GM12865 (cell line): ENCODE measurements around the gene MB21D2.

Experiments
- DNase-seq: peaks from one replicate; pipeline ENCODE4 v3.0.0; 2010; ENCODE audit warnings: low read depth
- H3K4me3 ChIP-seq: 2 replicates; pipeline ENCODE4 v1.5.1; 2011; ENCODE audit warnings: mild to moderate bottlenecking, low read depth, low read length, control low read depth
- TF ChIP-seq, protein P1 (sequence below): IDR thresholded peaks from 2 replicates; pipeline ENCODE4 v1.5.1; 2011; ENCODE audit warnings: low read length, control low read depth, low read depth, inconsistent platforms; ENCODE audit not compliant: insufficient read depth; ENCODE audit errors: missing control alignments

Gene MB21D2

GRCh38 chr3:192915722-192916121 lies 1.9 kb downstream of the MB21D2 start:
- TF ChIP-seq, protein P1, sequence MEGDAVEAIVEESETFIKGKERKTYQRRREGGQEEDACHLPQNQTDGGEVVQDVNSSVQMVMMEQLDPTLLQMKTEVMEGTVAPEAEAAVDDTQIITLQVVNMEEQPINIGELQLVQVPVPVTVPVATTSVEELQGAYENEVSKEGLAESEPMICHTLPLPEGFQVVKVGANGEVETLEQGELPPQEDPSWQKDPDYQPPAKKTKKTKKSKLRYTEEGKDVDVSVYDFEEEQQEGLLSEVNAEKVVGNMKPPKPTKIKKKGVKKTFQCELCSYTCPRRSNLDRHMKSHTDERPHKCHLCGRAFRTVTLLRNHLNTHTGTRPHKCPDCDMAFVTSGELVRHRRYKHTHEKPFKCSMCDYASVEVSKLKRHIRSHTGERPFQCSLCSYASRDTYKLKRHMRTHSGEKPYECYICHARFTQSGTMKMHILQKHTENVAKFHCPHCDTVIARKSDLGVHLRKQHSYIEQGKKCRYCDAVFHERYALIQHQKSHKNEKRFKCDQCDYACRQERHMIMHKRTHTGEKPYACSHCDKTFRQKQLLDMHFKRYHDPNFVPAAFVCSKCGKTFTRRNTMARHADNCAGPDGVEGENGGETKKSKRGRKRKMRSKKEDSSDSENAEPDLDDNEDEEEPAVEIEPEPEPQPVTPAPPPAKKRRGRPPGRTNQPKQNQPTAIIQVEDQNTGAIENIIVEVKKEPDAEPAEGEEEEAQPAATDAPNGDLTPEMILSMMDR: no peak
- peak overlapping the region; percentile 99 for H3K4me3 ChIP-seq
- DNase-seq: peak; percentile 36

DNA sequence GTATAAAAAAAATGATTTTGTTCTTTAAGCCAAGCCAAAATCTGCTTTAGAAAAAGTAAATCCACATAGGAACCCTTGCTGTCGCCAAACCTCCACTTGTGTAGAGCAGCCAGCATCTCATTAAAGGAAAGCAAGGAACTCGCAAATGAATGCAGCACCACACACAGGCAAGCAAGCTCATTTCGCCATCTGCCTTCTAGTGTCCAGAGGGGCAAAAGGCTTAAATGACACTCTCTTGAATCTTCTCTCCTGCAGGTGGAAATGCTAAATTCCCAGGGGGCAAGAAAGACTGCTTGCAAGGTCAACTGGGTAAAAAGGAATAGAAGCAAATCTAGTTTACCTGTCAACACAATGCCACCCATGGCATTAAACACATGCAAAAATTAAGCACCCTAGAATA lies 2.4 kb downstream of the MB21D2 start:
- TF ChIP-seq, protein P1: peak; percentile 45
- DNase-seq: peak; percentile 85
- peak overlapping the region; percentile 99 for H3K4me3 ChIP-seq

- peak; percentile 42 for DNase-seq
- H3K4me3 ChIP-seq: peak overlapping the region; percentile 99
- TF ChIP-seq, protein P1: no peak
These were observed 2.8 kb downstream of the MB21D2 start for GRCh38 chr3:192914848-192915247.

DNA sequence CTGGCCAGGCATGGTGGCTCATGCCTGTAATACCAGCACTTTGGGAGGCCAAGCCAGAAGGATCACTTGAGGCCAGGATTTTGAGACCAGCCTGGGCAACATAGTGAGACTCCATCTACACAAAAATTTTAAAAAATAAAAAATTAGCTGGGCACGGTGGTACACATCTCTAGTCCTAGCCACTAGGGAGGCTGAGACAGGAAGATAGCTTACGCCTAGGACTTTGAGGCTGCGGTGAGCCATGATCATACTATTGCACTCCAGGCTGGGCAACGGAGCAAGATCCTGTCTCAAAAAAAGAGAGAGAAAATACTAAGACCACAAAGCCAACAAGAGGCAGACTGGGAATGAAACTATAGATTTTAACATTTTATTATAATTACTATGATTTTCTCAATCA lies 4.1 kb downstream of the MB21D2 start:
- no peak overlapping the region for H3K4me3 ChIP-seq
- TF ChIP-seq, protein P1: no peak
- no peak for DNase-seq

DNA sequence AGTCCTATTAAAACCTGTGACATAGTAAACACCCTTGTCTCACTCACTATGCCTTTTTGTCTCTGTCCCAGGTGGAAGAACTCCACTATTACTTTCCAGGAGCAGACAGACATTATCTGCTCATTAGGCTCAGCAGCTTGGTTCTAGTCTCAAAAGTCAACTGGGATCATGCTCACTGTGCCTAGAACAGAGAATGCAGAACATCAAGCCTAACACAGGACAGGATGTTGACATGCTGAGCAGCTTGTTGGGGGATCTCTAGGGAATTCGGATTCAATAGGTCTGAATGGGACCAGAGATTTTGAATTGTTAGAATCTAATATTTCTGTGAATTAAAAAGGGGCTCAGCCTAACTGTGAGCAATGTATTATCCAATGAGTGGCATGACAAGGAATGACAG lies 6.4 kb downstream of the MB21D2 start:
- no peak overlapping the region for H3K4me3 ChIP-seq
- no peak for DNase-seq
- TF ChIP-seq, protein P1: no peak

GRCh38 chr3:192907784-192908183 lies 9.9 kb downstream of the MB21D2 start:
- no peak for DNase-seq
- TF ChIP-seq, protein P1: no peak
- no peak overlapping the region for H3K4me3 ChIP-seq

GRCh38 chr3:192906940-192907339 lies 10.7 kb downstream of the MB21D2 start:
- H3K4me3 ChIP-seq: no peak overlapping the region
- TF ChIP-seq, protein P1: no peak
- no peak for DNase-seq
